CD4-positive, alpha-beta T cell treated with Interleukin-12 subunit alpha and Interleukin-12 subunit beta, for 1 hour (primary cell): ENCODE measurements around the gene POU2AF3.
"Not testable (repeated sequence)": the region's sequence is repeated elsewhere in the genome, so short reads cannot be mapped to it uniquely, and the experiment has no call there.

Source experiments
- DNase-seq: peaks from one replicate; pipeline ENCODE4 v3.0.0-alpha.2; 2020

Gene POU2AF3, protein sequence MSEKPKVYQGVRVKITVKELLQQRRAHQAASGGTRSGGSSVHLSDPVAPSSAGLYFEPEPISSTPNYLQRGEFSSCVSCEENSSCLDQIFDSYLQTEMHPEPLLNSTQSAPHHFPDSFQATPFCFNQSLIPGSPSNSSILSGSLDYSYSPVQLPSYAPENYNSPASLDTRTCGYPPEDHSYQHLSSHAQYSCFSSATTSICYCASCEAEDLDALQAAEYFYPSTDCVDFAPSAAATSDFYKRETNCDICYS

DNA sequence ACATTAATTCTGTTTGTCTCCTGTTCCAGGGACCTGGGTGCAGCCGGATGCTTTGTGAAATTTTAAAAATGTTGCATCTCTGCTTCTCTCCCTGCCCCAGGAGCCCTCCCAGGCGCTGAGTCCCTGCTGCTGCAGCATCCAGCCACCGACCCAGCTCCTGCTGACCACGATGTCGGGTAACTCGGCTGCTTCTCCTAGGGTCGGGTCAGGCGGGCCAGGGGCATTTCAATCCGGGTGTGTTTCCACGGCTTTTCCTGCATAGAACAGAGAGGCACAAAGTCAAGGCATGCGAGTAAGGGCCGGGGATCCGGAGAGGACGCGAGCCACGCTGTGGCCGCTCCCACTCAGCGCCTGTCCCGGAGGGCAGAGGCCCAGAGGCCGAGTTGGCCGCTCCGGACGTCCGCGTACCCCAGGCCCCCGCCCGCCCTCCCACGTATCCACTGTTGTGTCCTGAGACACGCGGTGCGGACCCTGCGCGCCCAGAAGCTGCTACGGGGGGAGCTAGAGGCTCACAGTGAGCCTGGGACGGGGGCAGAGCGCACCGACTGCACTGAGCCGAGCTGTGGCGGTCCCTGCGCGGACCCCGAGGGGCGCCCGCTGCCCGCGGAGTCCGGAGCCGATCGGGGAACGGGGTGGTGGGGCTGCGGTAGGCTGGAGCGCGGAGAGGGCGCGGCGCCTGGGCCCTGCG is at the start of gene POU2AF3:
Gene POU2AF3 (plus strand): TSS at position 134 of the 688 bp plus-strand sequence. CDS start 36 bp downstream, at position 170.
- DNase-seq, result no peak

DNA sequence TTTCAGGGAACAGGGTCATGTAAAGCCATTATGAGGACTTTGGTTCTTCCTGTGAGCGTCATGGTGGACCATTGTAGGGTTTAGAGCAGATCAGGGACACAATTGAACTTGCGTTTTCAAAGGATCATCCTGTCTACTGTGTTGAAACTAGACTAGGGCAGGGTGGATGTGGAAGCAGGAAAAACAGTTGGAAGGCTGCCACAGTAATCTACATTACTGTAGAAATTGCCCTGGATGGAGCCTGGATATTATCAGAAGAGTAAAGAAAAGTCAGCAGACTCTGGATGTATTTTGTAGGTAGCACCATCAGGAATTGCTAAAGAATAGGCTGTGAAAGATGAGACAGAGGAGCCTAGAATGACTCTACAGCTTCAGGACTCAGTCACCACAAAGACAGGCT is 47.4 kb upstream of the POU2AF3 start:
- no peak for DNase-seq

DNA sequence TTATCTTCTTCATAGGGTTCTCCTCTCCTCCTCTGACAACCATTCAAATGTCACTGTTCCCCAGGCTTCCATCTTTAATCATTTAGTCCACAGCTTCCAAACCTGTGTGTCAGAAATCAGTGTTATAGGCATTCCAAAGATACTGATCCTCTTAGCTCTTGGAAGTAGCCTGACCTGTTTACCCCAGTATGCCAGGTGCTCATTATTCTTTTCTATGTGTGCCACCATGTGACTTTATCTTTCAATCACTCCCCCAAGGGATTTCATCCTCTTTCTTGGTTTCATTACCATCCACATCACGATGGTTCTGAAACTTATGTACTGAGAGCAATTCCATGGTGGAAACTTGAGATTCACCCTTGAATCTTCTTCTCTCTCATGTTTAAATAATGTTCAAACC is 45.2 kb upstream of the POU2AF3 start:
- DNase-seq, result no peak

DNA sequence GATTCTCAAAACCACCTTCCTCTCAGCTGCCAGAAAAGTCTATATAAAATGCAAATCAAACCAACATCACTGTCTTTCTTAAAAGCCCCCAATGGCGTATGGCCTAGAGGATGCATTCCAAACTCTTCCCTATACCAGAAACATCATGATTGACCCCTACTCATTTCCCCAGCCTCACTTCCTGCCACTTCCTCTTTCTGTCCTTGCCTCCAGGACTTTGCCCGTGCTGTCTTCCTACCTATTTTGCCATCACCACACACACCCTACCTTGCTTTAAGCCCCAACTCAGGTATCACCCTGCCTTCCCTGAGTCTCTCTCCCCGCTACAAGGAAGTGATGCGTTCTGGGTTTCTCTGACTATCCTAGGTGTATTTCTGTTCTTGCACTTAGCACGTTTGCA is 44.7 kb upstream of the POU2AF3 start:
- no peak for DNase-seq

DNA sequence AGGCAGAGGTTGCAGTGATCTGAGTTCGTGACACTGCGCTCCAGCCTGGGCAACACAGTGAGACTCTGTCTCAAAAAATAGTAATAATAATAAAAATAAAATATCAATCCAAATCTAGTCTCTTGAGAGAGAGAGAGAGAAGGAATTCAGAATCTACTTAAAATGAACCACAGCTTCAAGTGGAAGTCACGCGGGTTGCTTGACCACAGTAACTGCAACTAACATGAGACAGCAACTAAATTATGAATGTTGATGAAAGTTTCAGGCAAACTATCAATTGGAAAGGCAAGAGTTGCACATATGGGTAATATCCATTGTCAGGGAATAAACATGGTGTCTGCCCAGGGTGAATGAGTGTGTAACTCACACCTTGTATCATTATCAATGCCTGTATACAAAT is 40.3 kb upstream of the POU2AF3 start:
- no peak for DNase-seq

DNA sequence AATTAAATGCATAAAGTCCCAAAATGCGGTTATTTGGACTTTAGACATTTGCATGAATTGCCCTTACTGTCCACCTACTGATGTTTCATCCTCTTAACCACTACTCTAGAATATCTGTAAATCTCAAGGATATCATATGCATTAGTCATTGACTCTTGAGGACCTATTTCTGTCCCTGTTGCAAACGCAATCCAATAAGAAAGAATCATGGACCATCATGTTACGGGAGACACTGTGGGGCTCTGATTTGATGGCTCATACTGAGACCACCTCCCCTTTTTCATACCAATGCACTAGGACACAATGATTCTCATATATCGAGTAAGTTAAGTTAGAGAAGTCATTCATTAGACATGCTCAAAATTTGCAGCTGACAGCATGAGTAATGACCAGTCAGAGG is 38.5 kb upstream of the POU2AF3 start:
- no peak for DNase-seq

DNA sequence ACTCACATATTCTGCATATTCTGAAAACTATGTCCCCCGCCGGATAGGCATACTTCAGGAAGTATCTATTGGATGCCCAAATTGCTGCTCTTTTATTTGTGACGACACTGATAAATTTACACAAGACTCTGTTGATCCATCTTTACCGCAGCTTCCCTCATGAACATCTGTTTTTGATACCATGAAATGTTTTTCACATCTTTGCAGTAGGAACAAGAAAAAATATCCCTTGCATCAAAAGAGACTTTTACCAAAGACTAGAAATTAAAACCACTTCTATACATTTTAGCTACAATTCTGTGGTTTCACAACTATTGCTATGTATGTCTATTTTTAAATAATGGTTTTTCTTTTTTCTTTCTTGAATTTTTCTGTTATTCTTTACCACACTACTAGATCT is 37.5 kb upstream of the POU2AF3 start:
- no peak for DNase-seq

DNA sequence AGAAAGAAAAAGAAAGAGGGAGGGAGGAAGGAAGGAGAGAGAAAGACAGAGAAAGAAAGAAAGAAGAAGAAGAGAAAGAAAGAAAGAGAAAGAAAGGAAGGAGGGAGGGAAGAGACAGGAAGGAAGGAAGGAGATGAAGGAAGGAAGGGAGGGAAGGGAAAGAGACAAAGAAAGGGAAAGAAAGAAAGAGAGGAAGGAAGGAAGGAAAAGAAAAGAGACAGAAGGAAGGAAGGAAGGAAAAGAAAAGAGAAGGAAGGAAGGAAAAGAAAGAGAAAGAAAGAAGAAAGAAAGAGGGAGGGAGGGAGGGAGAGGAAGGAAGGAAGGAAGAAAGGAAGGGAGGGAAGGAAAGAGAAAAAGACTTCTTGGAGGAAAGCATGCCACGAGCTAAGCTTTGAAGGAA is 33.7 kb upstream of the POU2AF3 start:
- DNase-seq, result no peak

DNA sequence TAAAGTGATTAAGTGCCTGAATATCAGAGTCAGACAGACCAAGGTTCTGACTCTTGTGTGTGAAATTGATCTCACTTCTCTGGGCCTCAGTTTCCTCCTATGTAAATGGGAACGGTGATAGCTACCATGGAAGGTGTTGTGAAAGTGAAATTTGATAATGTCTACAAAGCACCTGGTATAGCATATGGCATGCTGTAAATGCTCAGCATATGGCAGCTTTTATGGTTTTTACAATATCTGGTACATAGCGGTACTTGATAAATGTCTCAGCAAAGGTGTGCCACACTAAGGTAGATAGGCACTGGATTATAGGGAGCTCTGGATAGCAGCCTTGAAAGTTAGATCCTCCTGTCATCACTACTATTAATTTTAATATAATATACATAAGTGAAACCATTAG is 32.9 kb upstream of the POU2AF3 start:
- DNase-seq, result no peak

DNA sequence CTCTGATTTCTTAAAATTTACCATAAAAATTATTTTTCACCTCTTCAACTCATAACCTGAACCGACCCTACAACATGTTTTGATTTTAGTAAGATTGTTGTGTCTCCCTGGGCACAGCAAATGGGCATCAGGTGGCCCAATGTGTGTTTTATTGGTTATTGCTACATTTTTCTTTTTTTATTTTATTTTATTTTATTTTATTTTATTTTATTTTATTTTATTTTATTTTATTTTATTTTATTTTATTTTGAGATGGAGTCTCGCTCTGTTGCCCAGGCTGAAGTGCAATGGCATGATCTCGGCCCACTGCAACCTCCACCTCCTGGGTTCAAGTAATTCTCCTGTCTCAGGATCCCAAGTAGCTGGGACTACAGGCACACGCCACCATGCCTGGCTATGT is 30.0 kb upstream of the POU2AF3 start:
- not testable (repeated sequence) for DNase-seq

DNA sequence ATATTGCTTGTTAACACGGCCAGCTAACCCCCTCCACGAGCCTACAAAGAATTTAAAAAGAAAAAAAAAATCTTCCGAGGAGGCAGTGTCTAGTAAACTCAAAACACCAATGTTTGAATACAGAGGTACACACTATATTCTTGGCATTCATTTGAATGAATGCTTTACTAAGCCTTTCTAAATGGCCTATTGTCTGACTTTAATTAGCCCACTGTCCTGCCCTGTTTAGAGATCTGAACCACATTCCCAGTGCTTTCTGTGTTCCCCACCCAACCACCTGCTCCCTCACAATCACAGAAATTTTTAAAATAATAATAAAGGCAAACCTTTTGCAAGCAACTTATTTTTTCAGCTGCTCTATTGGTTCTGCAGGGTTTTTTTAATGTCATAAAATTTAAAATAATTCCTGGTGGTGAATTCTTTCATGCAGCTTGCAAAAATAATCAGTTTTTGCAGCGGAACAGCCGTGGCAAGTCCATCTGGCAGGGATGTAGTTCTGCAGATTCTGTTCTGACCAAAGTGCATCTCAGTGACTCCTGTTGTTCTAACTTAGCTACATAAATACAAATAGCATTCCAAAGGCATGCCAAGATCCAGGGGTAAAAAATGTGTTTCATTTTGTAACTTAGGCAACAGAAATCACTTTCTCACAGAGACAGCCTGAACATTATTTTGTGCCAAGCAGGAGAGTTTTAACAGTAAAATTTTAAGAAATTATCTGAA is 29.0 kb upstream of the POU2AF3 start:
- DNase-seq, result no peak

DNA sequence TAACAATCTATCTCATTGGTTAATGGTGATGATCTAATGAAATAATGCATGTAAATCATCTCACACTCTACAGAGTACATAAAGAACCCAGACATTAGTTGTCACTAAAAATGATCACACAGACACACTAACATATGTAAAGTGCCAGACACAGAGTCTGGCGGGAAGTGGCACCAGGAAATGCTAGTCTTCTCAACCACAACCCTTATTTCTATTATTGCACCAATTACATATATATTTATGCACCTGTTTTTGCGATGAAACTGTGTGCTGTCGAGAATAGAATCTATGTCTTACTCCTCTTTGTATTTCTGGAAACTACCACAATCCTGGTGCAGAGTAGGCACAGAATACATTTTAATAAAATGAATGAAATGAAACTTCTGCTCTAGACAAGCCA is 25.9 kb upstream of the POU2AF3 start:
- DNase-seq, result no peak

DNA sequence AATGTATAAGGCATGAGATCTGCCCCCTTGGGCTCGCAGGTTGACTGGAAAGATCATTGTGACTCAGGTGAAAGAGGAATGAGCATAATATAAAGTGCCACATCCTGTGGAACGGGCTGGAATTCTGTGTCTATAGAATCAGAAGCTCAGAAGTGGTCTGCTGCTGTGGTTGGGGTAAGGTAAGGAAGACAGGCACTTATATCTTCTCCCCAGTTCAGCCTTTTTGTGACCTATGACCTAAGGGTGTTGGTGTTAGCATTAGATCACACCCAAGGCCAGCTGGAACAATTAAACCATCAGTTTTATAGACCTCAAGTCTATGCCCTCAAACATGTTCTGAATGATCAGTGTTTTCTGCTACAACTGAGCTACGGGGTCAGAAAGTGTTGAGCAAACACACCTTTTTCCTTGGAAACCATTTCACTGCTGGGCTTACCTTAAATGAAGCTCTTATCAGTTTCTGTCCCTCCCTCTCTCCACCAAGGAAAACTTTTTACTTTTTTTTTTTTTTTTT is 15.7 kb upstream of the POU2AF3 start:
- DNase-seq, result no peak

DNA sequence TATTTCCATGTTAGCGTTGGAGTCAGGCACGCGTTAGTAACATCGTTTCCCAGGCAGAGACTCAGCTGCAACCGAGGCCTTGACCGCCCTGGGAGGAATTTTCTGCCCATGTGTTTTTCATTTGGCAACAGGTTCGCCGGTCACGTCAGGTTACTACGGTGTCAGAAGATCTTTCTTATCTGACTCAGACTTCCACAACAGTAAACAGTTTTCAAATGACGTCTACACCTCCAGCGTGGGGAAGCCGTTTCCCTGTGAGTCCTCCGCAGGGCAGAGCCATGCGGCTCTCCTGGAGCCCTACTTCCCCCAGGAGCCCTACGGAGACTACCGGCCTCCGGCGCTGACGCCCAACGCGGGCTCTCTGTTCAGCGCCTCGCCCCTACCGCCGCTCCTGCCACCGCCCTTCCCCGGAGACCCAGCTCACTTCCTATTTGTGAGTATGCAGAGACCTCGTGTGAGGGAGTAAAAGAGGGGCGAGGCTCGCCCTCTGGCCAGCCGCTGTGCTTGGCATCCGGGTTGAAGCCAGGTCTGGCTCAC is 14.3 kb upstream of the POU2AF3 start:
- DNase-seq, result no peak

DNA sequence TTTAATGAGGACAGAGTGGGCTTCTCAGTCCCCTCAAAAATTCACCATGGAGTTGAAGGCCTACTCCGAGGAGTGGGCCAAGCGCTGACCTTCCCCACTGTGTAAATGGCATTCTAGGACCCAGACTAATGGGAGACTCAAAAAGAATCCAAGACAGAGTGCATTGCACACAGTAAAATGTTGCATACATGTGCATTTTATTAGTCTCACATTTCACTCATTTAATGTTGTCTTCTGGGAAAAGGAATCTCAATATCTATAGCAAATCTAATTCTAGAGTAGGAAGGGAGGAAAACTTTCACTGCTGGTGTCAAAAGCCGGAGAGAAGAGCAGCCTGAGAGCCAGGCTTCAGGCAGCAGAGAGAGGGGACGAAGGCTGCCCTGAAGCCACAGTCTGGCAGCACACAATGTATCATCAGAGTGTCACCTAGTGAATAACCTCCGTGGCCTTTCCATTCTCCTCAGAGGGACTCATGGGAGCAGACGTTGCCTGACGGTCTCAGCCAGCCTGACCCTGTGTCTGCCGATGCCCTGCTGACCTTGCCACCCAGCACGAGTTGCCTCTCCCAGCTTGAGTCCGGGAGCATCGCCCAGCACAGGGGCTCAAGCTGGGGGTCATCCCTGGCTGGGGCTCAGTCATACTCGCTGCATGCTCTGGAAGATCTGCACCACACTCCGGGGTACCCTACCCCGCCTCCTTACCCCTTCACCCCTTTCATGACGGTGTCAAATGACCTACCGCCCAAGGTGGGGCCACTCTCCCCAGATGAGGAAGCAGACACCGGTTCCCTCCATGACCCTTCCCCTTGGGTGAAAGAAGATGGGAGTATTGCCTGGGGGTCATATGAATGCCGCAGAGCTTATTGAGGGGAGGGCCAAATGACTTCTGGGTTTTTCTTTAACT is 12.9 kb upstream of the POU2AF3 start:
- no peak for DNase-seq

DNA sequence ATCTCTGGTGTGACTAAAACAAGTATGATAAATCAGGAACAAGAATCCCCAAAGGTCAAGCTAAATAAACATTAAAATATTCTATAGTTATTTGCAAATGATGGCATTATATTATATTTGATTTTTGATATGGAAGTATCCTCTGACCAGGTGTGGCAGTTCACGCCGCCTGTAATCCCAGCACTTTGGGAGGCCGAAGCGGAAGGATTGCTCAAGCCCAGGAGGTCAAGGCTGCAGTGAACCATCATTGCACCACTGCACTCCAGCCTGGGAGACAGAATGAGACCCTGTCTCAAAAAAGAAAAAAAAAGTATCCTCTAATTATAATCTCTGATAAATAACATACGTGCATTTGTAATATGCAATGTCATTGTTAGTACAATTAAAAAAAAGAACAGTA is 6.6 kb upstream of the POU2AF3 start:
- DNase-seq, result no peak

DNA sequence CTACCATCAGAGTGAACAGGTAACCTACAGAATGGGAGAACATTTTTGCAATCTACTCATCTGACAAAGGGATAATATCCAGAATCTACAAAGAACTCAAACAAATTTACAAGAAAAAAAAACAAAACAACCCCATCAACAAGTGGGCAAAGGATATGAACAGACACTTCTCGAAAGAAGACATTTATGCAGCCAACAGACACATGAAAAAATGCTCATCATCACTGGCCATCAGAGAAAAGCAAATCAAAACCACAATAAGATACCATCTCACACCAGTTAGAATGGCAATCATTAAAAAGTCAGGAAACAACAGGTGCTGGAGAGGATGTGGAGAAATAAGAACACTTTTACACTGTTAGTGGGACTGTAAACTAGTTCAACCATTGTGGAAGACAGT is 5.9 kb upstream of the POU2AF3 start:
- DNase-seq, result not testable (repeated sequence)

DNA sequence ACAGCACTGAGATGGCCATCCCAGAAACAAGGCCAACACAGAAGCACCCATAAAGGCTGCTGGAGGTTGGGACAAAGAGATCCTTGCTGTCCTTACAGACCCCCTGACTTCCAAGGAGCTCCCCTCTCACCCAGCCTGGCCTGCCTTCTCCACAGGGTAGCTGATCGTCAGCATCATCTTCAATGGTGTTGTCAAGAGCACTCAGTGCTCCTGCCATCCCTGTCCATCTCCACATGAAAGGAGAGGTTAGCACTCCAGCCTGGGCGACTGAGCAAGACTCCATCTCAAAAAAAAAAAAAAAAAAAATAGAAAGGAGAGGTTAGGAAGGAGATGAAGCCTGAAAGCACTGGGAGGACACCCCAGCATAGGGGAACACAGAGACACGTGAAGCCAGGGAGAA is 2.1 kb upstream of the POU2AF3 start:
- DNase-seq, result no peak

DNA sequence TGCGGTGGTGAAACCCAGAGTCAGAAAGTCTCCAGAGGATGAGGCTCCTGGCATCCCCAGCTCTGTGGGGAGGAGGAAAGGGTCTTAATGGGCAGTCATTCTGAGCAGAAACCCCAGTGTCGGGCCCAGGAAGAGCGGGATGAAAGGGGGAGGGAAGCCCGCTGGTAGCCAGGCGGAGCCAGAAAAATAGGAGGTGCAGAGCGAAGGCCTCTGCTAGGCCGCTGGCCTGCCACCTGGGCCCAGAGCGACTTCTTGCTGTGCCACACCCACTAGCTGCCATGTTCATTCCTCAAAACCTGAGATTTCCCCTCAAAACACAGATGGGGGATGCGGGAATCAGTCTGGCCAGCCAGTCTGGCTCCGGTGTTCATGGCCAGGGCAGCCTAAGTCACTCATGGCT is 650 bp upstream of the POU2AF3 start:
- no peak for DNase-seq

DNA sequence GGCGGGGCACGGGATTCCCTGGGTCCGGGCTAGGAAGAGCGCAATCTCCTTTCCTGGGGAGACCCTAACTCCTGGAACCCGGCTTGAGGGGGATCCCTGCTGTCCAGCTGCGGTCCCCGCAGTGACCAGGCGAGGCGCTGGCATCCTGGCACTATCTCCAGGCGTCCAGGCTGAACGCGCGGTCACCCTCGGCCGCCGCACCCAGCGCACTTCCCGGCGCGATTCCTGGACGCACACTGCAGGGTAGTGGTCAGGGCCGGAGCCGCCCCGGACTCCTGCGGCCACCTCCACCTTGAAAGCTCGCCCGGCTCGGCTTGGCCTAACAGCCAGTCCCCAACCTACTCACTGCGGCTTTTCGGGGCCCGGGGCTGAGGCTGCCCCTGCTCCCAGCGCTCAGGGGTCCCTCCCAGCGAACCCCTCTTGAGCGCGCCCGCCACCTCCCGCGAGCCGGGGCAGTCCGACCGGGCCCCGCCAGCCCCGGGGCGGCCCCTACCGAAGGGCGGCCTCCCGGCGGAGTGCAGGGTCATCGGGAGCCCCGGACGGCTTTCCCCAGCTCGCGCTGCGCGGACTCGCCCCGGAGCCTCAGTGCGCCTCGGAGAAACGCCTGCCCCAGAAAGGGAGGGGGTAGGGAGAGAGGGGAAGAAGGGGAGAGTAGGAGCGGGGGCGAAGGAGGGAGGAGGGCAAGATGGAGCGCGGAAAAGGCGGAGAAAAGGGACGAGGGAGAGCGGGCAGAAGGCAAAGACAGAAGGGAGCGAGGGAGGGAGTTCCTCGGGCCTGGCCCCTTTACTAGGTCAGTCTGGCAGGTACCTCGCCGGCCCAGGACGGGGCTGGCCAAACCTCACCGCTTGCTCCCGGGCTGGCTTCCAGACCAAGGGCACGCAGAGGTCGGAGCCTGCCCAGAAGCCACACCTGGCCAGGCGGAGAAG is 1.0 kb downstream of the POU2AF3 start:
- no peak for DNase-seq

DNA sequence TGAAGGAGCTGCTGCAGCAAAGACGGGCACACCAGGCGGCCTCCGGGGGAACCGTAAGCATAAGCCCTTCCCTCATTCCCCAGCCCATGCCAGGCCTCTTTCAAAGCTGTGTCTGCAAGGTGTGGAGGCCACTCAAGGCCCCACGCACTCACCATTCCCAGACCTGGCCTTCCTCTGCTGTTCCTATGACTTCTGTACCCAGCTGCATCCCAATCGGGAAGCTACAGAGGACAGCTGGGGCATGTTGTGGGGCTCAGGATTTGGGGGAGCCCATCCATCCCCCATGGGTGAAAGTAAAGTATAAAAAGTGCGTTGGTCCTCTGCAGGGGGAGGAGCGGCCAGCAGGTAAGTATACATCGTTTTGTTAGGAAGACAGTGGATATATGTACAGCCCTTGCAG is 2.2 kb downstream of the POU2AF3 start:
- no peak for DNase-seq
